OCI-M2 (cell line): ENCODE results near the gene ENAH.

Source experiments
- DNase-seq: peaks from one replicate; lab custom pipeline; 2025; ENCODE audit not compliant: unreplicated experiment; lab: John Stamatoyannopoulos, UW

Gene ENAH

DNA sequence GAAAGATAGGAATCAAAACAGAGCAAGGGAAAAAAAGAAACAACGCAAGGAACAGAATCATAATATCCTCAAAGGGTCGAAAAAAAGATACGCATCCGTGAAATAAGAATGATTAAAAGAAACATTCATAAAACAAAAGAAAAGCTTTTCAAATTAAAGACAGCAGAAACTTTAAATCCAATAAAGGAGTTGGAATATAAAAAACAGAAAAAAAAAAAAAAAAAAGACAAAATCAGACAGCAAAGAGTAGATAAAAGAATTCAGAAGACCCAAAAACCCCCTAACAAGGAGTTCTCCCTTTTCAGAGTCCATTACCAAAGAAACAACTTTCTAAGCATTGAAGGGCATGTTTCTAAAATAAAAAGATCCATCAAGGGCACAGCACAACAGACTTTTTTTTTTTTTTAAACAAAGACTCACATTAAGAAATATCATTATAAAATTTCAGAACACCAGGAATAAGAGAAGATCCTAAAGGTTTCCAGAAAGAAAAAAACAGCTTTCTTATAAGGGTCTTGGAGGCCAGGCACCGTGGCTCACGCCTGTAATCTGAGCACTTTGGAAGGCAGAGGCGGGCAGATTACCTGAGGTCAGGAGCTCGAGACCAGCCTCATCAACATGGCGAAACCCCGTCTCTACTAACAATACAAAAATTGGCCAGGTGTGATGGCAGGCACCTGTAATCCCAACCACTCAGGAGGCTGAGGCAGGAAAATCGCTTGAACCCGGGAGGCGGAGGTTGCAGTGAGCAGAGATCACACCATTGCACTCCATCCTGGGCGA lies 44.7 kb downstream of the ENAH start:
- DNase-seq: no peak

DNA sequence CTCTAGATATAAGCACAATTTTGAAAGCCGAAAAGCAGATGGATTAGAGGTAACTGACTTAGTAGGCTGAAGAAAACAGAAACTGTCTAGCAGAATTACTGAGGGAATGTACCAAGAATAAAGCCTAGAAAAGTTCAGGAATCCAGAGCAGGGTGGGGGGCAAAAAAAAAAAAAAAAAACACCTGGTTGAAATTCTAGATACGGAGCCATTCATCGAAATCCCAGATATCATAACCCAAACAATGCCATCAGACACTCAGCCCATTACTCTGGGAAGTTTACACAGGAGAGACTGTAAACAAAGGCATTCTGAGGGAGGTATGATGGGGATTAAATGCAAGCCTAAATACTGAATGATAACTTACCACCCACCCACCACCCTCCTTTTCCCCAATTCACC lies 45.6 kb downstream of the ENAH start:
- DNase-seq: no peak

DNA sequence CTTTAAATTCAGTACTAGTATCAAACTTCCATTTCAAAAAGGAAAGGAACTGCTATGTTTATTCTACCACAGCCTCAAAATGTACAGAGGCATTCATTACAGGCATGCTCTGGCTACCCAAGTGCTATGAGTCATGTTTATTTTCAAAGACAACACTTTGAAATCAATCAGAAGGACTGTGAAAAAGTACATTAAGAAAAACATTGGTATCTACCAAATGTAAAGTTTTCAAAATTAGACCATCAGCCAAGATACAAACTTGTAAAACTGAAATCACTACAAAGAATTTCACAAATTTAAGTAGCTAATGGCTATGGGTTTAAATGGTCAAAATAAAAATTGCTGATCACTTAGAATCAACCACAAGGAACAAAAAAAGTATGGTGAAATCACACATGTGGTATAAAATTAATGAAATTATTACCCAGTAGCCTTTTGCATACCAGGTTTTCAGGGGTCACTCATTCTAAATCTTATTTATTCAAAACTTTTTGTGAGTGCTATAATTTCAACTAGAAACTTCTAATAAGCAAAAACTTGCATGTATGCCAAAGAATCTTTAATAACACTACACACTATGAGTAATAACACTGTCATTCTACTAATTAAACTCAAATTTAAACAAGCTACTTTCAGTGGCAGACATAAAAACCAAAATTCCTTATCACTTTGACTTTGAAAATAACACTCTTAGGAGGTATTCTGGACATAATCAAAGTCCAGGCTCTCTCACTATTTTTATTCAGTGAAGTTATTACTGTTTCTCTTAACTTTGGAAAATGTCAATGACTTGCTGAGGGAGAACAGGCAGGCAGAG lies 49.2 kb downstream of the ENAH start:
- no peak for DNase-seq

DNA sequence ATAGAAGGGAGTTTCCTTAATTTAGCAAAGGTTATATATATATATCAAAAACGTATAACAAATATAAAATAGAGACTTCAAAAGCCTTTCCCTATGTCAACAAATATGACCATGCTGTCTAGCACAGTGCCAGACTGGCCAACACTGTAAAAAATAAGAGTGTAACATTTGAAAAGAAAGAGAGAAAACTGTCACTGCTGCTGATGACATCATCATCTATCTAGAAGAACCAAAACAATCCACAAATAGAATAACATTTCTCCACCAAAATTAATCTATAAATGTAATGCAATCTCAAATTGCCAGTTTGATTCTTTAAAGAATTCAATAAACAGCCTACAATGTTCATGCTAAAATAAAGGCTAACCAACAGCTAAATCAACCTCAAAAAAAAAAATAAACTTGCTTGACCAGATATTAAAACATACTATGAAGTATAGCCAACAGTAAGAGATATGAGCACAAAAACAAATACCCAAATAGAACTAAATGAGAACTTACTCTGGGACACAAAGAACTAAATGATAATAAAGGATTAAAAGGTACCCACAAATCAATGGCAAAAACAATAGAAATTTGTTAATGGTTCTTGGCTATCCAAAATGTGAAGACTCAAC lies 50.2 kb downstream of the ENAH start:
- no peak for DNase-seq

DNA sequence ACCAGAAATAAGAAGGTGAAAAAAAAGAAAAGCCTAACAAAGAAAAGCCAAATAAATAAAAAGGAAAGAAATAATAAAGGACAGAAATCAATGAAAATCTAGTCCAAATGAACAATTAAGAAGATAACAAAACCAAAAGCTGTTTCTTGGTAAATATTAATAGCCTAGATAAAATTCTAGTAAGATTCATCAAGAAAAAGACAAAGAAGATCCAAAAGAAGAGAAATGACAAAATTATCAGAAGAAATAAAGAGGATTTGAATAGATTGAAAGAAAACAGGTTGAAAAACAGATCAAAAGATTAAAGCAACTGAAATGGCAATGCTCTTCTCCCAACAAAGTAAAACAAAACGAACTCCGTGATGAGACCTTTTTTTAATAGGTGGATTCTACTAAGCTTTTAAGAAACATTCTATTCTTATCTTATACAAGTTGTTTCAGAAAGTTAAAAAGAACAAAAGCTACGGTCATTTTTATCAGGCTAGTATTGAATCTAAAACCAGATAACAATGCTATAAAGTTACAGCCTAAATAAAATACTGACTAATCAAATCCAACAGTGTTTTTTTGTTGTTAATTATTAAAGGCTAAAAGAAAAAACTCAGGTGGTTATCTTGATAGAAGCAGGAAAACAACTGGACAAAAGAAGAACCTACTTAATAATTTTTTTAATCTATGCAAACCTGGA lies 50.9 kb downstream of the ENAH start:
- no peak for DNase-seq

DNA sequence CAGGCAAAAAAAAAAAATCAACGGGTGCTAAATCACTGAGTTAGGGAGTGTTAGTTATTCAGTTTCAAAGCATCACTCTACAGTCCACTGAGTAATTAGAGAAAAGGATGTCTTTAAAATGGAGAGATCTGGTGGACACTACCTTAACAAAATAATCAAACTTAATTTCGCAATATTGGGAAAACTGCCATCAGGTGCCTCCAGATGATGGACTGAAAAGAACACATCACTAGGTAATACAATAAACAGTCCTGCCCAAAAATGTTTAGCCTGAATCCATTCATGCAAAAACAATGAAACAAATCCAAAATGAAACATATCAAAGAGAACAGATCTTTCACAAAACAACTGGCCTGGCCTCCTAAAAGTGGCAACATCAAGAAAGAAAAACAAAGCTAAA lies 54.1 kb downstream of the ENAH start:
- no peak for DNase-seq

DNA sequence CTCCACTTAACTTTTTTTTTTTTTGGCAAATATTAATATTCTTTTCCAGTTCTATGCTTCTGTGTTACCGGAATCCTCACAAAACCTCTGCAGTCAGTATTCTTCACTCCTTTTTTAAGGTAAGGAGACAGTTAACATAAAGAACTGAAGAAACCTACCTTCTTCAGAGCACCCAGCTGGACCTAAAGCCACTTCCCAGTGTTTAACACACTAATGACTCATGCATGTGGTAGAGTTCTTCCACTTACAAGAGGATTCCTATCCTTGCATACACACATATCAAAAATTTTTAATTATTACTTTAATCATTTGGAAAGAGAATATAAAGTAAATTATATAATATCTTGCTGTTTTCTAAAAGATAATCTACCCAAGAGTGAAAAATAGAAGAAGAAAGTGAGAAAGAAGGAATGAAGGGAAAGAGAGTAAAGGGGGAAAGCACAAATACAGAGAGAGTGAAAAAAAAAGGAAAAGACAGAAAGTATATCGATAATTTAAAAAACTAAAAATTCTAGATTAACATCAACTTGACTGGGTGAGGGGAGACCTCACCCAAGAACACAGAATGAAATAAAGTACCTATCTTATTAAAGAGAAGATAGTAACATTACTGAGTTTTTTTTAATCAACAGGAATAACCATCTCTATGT lies 54.9 kb downstream of the ENAH start:
- no peak for DNase-seq

DNA sequence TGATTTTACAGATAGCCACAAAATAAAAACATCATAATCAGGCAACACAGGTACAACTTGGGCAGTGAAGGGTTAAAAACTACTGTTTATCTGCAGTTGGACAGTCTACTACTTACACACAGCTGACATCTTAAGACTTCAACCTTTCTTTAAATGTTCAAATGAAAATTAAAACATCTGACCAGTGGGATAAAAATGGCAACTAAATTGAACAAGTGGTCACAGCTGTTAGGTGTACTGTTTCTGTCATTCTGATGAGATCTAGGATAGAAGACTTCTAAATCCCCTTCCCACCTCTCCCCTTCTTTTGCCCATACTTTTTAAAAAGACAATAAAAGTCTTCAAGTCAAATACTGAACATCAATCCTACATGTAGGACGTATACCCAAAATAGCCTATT lies 56.2 kb downstream of the ENAH start:
- no peak for DNase-seq

DNA sequence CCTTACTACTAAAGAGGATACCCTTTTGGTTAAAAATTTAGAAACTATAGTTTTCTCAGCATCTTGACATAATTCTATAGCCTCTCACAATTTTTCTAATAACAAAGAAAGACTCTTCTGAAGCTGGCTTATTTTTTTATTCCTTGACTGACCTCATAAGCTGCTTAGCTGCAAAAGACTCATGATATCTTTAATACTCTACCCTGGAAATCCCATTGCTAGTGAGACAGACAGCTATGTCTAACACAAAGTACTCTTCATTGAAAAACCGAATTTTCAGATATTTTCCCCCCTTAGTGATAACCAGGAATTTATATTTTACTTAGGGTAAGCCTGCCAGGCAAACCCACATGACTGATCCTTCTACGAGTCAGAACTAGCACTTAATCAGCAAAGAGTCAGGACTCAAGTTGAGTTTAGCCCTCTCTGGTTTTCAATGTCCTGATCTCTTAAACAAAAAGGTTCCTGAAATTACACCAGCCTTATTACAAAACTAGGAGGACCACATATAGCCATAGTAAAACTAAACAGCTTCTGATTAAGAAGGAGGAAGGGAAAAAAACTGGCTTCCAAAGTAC lies 56.9 kb downstream of the ENAH start:
- DNase-seq: no peak

DNA sequence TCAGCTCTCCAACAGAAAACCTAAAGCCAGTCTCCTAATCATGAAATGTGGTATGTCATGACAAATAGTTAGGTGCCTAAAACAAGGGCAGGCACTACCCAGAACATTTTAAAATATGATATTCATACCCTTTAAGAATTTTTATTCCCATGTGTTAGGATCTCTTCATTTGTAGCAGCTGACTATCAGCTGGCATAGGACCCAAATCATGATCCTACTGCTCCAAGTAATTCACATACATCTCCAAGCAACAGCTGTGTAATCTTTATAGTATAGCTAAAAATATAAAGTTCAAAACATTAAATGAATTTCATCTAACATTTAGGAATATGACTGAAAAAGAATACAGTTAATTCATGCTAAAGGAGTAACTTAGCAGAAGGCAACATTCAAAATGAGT lies 57.5 kb downstream of the ENAH start:
- DNase-seq: no peak

DNA sequence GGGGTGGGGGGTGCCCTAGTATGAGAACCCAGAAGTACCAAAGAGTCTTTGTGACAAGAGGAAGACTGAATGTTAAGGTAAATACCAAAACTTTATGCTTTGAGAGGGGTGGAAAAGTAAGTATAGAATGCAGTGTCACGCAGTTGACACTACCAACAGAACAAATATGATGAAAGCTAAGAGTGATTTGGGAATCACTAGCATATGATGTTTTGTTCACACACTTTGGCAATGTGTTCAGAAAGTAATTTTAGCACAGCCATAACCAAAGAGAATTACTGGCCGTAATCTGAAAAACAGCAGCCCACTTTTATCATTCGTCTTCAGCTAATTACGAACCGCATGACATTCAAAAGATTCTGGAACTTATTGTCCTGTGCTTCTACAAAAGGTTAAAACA lies 59.5 kb downstream of the ENAH start:
- no peak for DNase-seq

DNA sequence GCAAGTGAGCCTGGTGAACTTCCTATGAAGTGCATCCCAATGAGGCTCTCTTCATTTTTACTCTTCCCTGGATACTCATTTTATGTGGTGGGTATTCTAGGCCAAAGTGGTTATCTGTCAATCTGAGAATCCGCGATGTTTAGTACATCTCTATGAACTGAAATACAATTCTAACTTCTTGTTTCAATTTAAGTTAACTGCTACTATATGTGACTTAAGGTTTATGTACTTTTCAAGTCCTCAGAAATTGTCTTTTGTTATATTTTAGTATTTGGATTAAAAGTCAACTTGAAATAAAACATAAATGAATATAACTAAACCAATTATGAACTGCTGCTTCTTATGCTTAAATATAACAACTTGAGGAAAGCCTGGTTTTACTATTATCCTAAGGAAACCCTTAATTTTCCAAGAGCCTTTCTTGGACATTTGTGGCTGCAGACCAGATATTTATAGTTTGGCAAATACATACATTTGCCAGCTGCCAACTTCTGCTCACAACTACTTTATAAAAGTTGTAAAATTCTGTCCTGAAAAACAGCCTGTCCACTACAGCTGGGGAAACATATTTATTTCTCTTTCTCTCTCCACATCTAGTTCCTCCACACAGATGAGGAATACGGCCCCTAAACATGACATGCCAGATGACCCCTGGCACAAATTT lies 60.4 kb downstream of the ENAH start:
- no peak for DNase-seq

DNA sequence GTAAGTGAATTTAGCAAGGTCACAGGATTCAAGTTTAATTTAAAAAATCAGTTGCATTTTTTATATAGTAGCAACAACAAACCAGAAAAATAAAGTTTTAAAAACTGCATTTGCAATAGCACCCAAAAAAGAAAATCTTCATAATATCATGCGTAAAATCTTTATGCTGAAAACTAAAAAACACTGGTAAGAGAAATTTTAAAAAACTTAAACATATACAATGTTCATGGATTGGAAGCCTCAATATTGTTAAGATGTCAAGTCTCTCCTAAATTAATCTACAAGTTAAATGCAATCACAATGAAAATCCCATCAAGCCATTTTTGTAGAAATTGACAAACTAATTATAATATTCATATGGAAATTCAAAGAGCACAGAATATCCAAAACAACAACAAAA lies 65.6 kb downstream of the ENAH start:
- no peak for DNase-seq

DNA sequence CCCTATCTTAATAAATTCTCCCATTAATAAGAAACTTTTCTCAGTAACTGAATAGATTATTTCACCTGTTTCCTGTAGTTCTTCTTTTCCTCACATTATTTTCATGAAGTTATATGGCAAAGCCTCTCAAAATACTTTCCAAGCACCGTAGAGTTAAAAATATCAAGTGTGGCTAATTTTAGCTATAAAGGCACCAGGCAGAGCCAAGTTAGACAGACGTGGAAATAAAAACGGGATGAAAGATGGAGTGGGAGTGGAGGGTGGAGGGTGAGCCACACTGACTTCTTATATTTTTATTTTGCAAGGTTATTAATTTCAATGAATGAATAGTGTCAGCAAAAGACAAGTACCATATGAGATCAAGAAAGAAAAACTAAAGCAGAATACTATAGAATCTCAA lies 71.7 kb downstream of the ENAH start:
- no peak for DNase-seq

DNA sequence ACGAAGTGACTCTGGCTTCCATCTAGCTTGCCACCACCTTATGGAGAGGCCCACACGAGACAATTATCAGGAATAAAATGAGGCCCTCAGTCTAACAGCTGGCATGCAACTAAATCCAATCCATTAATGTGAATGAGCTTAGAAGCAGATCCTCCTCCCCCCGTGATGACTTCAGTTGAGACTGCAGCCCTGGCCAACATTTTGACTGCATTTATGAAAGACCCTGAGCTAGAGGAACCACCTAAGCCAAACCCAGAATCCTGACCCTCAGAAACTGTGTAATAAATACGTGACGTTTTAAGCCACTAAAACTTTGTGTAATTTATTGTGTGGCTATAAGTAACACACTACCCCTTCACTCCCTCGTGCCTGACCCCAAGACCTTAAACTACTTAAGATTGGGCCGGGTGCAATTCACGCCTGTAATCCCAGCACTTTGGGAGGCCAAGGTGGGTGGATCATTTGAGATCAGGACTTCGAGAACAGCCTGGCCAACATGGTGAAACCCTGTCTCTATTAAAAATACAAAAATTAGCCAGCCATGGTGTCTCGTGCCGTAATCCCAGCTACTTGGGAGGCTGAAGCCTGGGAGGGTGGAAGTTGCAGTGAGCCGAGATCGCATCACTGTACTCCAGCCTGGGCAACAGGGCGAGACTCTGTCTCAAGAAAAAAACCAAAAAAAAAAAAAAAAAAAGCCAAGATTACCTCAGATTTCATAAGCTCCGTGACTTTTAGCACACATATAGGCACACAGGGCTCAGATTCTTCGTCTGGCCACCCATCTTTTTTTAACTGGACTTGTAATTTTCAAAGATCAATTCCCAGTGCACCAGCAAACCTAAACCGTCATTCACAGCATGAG lies 72.5 kb downstream of the ENAH start:
- DNase-seq: no peak

DNA sequence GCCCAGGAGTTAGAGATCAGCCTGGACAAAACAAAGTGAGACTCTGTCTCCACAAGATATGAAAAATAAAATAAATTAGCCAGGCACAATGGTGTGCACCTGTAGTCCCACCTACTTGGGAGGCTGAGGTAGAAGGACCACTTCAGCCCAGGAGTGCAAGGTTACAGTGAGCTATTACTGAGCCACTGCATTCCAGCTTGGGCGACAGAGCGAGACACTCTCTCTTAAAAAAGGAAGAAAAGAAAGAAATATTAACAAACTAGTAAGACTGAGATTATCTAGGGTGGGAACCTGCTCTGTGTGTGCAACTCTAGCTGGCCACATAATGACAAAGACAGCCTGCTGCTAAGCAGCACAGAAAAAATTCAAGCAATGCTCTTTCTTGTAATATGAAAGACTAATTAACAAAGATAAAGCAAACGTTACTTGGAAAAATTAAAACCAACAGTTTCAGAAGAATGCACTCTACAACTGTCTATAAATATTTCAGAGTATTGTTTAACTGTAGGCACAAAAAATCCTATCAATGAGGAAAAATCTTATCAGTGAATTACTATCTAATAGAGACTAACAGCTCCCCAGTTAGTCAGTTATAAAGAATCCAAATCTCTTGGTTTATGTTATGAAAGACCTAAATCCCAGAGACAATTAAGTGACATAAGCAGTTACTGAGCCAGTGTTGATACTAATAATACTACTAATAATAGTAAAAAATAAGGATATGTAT lies 74.5 kb downstream of the ENAH start:
- no peak for DNase-seq

DNA sequence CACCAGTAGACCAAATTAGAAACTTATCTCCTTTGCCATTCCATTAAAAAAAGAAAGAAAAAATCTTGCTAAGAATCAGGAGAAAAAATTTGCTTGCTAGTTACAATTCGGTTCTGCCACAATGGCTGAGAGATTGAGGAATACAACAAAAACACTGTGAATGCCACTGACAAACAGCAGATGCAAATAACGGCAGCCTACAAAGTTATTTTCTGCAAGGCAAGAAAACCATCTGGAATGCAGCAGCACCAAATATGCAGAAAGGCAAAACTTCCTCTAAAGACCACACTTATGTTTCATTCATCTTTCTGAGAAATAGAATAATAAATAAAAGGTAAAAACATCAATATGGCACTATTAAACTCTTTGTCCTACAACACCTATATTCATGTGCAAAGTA lies 75.7 kb downstream of the ENAH start:
- no peak for DNase-seq

DNA sequence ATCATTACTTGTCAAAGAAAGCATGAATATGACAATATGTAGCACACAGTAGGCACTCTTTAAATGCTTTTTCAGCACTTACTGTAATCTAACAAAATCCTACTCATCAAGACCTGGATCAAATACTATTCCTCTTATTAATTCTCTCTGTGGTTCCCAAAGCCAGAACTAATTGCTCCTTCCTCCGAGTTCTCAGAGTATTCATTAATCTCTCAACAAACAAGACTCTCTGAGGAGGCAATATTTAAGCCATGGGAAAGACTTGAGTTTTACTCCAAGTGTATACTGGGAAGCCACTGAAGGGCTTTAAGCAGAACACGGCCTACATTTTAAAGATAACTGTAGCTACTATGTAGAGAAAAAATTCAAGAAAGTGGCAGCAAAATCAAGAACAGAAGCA lies 79.7 kb downstream of the ENAH start:
- no peak for DNase-seq

DNA sequence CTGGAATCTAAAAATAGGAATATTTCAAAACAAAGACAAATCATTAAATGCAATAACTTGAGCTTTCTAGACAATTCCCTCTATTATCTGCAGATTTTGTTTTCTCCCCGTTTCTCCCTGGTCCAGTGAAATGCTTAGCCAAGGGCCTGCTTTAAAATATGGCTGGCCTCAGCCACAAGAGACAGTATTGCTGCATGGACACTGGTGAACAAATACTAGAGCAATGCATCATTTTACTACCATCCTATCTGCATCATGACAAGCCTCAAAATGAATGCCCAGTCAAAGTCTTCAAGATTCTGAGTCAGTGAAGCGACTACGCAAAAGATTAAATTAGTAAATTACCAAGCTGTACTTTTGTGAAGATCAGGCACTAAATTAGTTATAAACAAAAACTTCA lies 80.5 kb downstream of the ENAH start:
- no peak for DNase-seq
